Brain microvascular endothelial cell (primary cell): ENCODE measurements around the gene DMBT1.

ENCODE experiments used
- DNase-seq: peaks from one replicate; pipeline ENCODE4 v3.0.0-alpha.2; 2020
- H3K27ac ChIP-seq: fragments of 250-450 bp; sonication (Bioruptor Pico); 2 replicates; pipeline ENCODE4 v1.5.1; 2020; ENCODE audit warnings: mild to moderate bottlenecking, moderate library complexity
- H3K27me3 ChIP-seq: fragments of 250-450 bp; sonication (Bioruptor Pico); replicated peaks from 2 replicates; pipeline ENCODE4 v1.5.1; 2020; ENCODE audit warnings: mild to moderate bottlenecking
- H3K36me3 ChIP-seq: fragments of 250-450 bp; sonication (Bioruptor Pico); replicated peaks from 2 replicates; pipeline ENCODE4 v1.5.1; 2020; ENCODE audit warnings: mild to moderate bottlenecking
- H3K4me3 ChIP-seq: 2 replicates; pipeline ENCODE4 v1.5.1; 2011; ENCODE audit warnings: low read depth, mild to moderate bottlenecking, control low read depth, low read length, moderate library complexity
- in situ Hi-C: cut with HindIII; loops from 2 replicates; pipeline ENCODE4 v1.10.0; 2017; ENCODE audit warnings: low sequenced_read_pairs, low pct_ligation_motif_present
- TF ChIP-seq, protein P1 (sequence below): IDR thresholded peaks from 2 replicates; pipeline ENCODE4 v1.5.1; 2011; ENCODE audit warnings: low read depth, mild to moderate bottlenecking, moderate library complexity, low read length, control low read depth, inconsistent platforms; ENCODE audit errors: missing control alignments

The DMBT1 gene

DNA sequence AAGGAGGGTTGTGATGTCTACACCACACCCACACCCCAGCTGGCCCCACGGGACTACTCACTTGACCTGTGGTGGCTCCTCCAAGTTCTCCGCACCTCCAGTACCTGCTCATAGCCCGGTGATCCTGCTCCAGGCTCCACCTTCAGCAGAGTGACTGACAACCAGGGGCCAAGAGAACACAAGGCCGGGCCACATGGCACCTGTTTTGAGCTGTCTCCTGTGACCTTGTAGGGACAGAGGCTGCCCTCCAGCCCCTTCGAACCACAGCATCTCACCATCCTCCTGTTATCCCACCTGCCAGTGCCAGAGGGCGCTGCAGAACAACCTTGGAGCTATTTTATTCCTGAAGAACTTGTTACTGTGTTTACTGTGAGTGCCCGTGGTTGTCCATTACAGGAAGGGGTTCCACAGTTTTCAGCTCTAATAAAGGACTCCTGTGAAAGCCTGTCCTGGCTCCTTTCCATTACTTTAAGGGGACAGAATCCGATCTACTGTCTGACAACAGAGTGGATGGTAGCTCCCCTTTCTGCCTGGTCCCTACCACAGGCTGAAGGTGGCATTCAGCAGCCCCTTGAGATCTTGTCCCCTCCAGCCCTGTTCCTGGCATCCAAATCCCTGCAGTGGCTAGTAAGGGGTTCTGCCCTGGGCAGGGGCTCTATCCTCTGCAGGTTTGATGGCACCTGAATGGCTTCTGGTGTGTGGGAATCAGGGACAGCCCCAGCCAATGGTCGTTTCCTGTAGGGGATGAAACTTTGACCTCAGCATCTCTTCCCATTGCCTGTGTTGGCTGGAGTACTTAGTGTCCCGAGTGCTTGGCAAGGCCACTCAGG, 88.3 kb downstream of the DMBT1 start:
- H3K4me3 ChIP-seq = no peak overlapping the region
- TF ChIP-seq, protein P1, sequence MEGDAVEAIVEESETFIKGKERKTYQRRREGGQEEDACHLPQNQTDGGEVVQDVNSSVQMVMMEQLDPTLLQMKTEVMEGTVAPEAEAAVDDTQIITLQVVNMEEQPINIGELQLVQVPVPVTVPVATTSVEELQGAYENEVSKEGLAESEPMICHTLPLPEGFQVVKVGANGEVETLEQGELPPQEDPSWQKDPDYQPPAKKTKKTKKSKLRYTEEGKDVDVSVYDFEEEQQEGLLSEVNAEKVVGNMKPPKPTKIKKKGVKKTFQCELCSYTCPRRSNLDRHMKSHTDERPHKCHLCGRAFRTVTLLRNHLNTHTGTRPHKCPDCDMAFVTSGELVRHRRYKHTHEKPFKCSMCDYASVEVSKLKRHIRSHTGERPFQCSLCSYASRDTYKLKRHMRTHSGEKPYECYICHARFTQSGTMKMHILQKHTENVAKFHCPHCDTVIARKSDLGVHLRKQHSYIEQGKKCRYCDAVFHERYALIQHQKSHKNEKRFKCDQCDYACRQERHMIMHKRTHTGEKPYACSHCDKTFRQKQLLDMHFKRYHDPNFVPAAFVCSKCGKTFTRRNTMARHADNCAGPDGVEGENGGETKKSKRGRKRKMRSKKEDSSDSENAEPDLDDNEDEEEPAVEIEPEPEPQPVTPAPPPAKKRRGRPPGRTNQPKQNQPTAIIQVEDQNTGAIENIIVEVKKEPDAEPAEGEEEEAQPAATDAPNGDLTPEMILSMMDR = peak; percentile 70
- peak; percentile 32 for DNase-seq

DNA sequence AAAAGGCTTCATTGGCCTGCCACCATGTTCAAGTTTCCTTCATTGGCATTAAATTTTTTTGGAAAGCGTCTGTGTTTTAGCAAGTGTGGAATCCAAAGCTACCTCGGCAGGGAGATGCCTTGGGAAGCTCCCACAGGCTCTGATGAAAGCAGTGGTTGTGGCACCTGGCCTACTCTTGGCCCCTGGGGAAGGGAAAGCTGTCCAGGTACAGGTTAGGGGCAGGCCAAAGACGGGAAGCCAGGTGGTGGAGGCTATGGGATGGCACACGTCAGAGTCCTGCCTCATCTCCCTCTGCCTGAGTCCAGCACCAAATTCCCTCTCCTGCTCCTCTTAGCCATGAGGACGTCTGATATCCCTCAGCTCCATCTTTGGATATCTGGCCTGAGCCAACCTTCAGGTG, 89.3 kb downstream of the DMBT1 start:
- no peak overlapping the region for H3K27ac ChIP-seq
- H3K36me3 ChIP-seq = no peaks in the 10 kb centered on the region
- H3K27me3 ChIP-seq = no peaks in the 10 kb centered on the region
- no peak overlapping the region for H3K4me3 ChIP-seq
- TF ChIP-seq, protein P1 = no peak
- DNase-seq = no peak
- in situ Hi-C loops = no loop called here

More for the DNA sequence above, 88.3 kb downstream of the DMBT1 start:
- in situ Hi-C loops = no loop called here
- no peaks in the 10 kb centered on the region for H3K27me3 ChIP-seq
- H3K36me3 ChIP-seq = no peaks in the 10 kb centered on the region
- no peak overlapping the region for H3K27ac ChIP-seq

DNA sequence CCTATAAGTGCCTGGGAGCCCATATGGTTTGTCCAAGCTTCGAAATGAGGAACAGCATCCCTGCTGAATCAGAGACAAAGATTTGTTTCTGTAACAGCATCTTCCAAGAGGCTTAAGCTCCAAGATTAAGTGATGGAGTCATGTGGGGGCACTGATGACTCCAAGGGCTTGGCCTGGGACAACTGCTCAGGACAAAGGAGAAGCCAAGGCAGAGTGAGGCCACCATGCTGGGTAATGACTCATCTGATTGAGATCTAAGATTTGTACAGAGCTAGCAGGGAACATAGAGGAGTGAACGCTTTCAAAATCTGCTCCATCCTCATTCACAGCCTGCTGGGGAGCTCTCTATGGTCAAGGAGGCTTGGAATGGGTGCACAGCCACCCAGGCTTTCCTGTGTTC, 89.8 kb downstream of the DMBT1 start:
- Histone ChIP-seq H3K36me3 (no peaks in the 10 kb centered on the region), H3K27ac (no peak overlapping the region), H3K4me3 (no peak overlapping the region), H3K27me3 (no peaks in the 10 kb centered on the region)
- no peak for DNase-seq
- TF ChIP-seq, protein P1 = no peak
- in situ Hi-C loops = no loop called here

DNA sequence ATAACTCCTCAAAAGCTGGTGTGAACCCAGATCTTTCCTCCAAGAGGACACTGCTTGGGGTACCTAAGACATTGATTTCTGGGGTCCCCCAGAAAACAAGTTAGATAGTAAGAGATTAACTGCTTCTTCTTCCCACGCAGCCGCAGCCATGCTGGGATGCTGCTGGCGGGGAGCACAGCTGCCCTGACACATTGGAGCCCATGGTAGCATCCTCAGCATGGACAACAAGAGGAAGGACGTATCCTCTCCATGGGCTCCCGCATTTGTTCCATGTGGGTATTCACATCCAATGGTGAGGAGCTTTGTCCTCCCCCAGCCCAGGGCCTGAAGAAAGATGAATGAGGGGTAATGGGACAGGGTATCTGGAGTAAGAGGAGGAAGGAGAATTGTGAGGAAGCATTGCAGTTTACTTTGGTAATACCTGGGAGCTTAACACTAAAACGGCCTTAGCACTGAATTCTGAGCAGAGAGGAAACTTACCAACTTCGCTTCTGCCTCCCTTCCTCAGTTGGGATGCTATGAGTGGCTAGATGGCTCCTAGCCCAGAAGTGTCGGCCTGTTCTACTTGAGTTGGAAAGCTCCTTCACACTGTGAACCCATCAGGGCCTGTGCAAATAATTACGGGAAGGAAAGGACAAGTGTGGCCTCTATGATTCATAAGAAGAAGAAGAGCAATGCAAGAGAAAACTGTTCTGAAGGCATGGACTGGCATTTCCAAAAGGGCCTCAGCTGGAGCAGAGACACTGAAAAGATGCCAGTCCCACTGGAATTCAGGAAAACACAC, 95.2 kb downstream of the DMBT1 start:
- TF ChIP-seq, protein P1 = no peak
- H3K27me3 ChIP-seq = no peaks in the 10 kb centered on the region
- H3K36me3 ChIP-seq = no peaks in the 10 kb centered on the region
- no peak overlapping the region for H3K4me3 ChIP-seq
- DNase-seq = no peak
- no peak overlapping the region for H3K27ac ChIP-seq
- in situ Hi-C loops = no loop called here

DNA sequence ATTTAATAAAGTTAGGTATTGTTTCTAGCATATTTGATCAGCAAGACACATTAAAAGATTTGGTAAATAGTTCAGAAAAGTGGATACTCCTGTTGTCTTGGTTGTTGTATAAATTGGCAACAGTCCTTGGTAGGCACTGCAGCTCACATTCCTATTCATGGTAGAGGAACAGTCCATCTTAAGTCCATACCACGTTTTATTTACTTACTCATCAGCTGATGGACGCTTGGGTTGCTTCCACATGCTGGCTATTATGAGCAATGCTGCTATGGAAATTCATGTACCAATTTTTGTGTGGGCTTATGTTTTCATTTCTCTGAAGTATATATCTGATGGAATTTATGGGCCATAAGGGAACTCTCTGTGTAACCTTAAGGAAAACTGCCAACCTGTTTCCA, 95.8 kb downstream of the DMBT1 start:
- in situ Hi-C loops = no loop called here
- H3K36me3 ChIP-seq = no peaks in the 10 kb centered on the region
- no peak for DNase-seq

More for the DNA sequence above, 95.8 kb downstream of the DMBT1 start:
- H3K4me3 ChIP-seq = no peak overlapping the region
- TF ChIP-seq, protein P1 = no peak
- H3K27me3 ChIP-seq = no peaks in the 10 kb centered on the region
- no peak overlapping the region for H3K27ac ChIP-seq
